ENCODE data around the gene CNOT2.
A peak's percentile ranks its signal among the peaks of the same experiment; 100 is the strongest.
"Not testable (repeated sequence)": the region's sequence is repeated elsewhere in the genome, so short reads cannot be mapped to it uniquely, and the experiment has no call there.

CNOT2 gene

GRCh38 chr12:70283232-70283631 lies 40.0 kb downstream of the CNOT2 start:
- DNase-seq (ENCODE audit: low read depth, low spot score) = no peak
- in situ Hi-C loops (cut with HindIII; ENCODE audit: low sequenced_read_pairs) = no loop called here
- no peak overlapping the region for H3K4me3 ChIP-seq (ENCODE audit: low read depth, low read length)
- no peak for TF ChIP-seq CTCF (IDR thresholded peaks at IDR 0.05; ENCODE audit: low read depth, low read length)

DNA sequence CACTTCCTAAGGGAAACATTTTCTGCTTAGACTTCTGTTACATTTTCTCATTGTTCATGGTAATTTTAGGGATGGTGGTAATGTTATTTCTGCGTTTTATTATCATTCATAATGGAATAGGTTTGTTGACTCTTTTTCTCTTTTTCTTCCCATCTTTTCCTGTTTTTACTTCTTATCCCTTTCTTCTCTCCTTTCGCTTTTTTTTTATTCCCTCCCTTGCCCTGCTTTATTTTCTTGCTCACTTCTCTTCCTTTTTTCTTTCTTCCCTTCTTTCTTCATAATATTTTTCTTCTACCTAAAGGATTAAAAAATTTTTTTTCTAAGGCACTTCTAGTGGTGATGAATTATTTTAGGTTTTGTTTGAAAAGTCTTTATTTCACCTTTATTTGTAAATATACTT lies 45.6 kb downstream of the CNOT2 start:
- no peak for TF ChIP-seq CTCF (IDR thresholded peaks at IDR 0.05; ENCODE audit: low read depth, low read length)
- no peak overlapping the region for H3K4me3 ChIP-seq (ENCODE audit: low read depth, low read length)
- DNase-seq (ENCODE audit: low read depth, low spot score) = no peak
- in situ Hi-C loops (cut with HindIII; ENCODE audit: low sequenced_read_pairs) = no loop called here

- no peak for TF ChIP-seq CTCF (IDR thresholded peaks at IDR 0.05; ENCODE audit: low read depth, low read length)
- in situ Hi-C loops (cut with HindIII; ENCODE audit: low sequenced_read_pairs) = no loop called here
- DNase-seq (ENCODE audit: low read depth, low spot score) = no peak
- no peak overlapping the region for H3K4me3 ChIP-seq (ENCODE audit: low read depth, low read length)
Observed at GRCh38 chr12:70290116-70290515, 46.9 kb downstream of the CNOT2 start.

- no peak overlapping the region for H3K4me3 ChIP-seq (ENCODE audit: low read depth, low read length)
- in situ Hi-C loops (cut with HindIII; ENCODE audit: low sequenced_read_pairs) = no loop called here
- DNase-seq (ENCODE audit: low read depth, low spot score) = no peak
- TF ChIP-seq CTCF (IDR thresholded peaks at IDR 0.05; ENCODE audit: low read depth, low read length) = no peak
Observed at GRCh38 chr12:70292017-70292776, 49.0 kb downstream of the CNOT2 start.

- H3K4me3 ChIP-seq (ENCODE audit: low read depth, low read length); in situ Hi-C loops (cut with HindIII; ENCODE audit: low sequenced_read_pairs); DNase-seq (ENCODE audit: low read depth, low spot score): not testable (repeated sequence)
Observed at GRCh38 chr12:70304684-70305555, 61.7 kb downstream of the CNOT2 start.

- TF ChIP-seq CTCF (IDR thresholded peaks at IDR 0.05; ENCODE audit: low read depth, low read length) = no peak
- in situ Hi-C loops (cut with HindIII; ENCODE audit: low sequenced_read_pairs) = no loop called here
- H3K4me3 ChIP-seq (ENCODE audit: low read depth, low read length) = no peak overlapping the region
- DNase-seq (ENCODE audit: low read depth, low spot score) = peak; percentile 16
Observed at GRCh38 chr12:70305794-70306193, 62.6 kb downstream of the CNOT2 start.

DNA sequence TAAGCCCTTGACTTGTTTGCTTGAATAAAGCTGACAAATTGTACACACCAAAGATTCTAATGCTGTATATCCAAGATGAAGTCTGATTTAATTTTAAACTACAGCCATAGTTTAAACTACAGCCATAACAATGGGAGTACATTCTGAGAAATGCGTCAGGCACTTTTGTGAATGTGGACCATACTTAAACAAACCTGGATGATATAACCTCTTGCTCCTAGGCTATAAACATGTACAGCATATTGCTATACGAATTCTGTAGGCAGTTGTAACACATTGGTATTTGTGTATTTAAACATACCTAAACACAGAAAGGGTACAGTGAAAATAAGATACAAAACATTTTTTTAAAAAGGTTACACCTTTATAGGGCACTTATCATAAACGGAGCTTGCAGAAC lies 63.4 kb downstream of the CNOT2 start:
- TF ChIP-seq CTCF (IDR thresholded peaks at IDR 0.05; ENCODE audit: low read depth, low read length) = no peak
- H3K4me3 ChIP-seq (ENCODE audit: low read depth, low read length) = no peak overlapping the region
- no peak for DNase-seq (ENCODE audit: low read depth, low spot score)
- in situ Hi-C loops (cut with HindIII; ENCODE audit: low sequenced_read_pairs) = no loop called here
